ENCODE results near the gene EEFSEC. TPM values are rescaled to one million over a fixed set of nuclear protein-coding genes. Genes with fewer than 3 reads are reported as not detected.
A peak's percentile ranks its signal among the peaks of the same experiment; 100 is the strongest.

The EEFSEC gene
- total RNA-seq, 3 donors from 2014 or later: 9.7 to 10.9 (median 10.8) TPM

DNA sequence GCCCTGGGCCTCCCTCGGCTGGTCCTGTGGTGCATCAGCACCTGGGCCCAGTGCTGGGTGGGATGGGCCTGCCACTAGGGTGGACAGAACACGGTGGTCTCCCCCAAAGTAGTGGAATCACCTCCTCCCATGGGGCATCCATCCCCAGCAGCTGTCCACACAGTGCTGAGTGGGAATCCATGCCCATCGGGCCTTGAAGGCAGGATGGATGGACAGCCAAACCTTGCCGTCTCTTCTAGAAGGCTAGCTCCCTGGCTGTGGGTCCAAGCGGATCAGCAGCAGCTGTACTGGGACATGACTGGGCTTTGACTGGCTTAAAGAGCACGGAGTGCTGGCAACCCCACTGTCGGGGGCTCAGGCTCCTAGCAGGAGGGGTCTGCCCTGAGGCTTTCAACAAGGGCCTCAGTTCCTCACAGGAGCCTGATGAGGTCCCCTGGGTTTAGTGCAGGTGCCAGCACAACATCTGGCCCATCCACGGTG, 189.5 kb downstream of the EEFSEC start:
- TF ChIP-seq, protein P1, sequence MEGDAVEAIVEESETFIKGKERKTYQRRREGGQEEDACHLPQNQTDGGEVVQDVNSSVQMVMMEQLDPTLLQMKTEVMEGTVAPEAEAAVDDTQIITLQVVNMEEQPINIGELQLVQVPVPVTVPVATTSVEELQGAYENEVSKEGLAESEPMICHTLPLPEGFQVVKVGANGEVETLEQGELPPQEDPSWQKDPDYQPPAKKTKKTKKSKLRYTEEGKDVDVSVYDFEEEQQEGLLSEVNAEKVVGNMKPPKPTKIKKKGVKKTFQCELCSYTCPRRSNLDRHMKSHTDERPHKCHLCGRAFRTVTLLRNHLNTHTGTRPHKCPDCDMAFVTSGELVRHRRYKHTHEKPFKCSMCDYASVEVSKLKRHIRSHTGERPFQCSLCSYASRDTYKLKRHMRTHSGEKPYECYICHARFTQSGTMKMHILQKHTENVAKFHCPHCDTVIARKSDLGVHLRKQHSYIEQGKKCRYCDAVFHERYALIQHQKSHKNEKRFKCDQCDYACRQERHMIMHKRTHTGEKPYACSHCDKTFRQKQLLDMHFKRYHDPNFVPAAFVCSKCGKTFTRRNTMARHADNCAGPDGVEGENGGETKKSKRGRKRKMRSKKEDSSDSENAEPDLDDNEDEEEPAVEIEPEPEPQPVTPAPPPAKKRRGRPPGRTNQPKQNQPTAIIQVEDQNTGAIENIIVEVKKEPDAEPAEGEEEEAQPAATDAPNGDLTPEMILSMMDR (IDR thresholded peaks at IDR 0.05): no peak
- intact Hi-C loops (cut with DNase I, micrococcal nuclease): no loop called here
- DNase-seq (no peak), ATAC-seq (no peak)
- Histone ChIP-seq H3K4me1 (ENCODE audit: low read depth) (peaks cover 8% of the 10 kb centered on the region), H3K9me3 (no peaks in the 10 kb centered on the region), H3K4me3 (no peak overlapping the region), H3K36me3 (ENCODE audit: low read depth) (no peaks in the 10 kb centered on the region)

DNA sequence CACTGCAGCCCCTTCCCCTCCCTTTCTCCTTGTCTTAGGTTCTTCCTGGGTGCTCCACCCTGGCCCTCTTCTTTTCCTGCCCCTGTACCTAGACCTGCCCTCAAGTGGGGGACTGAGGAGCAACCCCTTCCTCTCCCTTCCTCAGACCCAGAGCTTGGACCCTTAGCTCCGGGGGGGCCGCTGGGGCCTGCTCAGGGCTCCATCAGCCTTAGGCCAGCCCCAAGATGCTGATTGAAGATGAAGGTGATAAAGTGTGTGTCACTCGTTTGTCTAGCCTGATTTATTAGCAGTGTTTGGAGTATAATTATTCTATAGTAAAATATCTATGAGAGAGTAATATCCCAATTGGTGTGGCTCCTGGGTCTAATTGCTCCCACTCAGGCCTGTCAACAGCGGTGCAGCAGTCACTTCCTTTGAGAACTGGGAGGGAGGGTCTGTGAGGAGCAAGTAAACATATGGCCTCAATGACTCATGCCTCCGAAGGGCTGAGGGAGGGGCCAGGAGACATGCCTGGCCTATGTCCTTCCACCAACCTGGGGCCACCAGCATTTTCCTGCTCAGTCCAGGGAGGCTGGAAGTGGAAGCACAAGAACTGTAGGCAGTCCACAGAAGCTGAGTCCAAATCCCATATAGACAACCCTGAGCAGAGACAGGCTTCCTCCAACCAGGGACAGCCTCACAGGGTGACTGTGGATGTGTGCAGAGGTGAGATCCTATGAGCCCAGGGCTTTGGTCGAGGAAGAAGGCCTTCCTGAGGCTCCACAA, 190.2 kb downstream of the EEFSEC start:
- Histone ChIP-seq H3K4me3 (no peak overlapping the region), H3K9me3 (no peaks in the 10 kb centered on the region), H3K4me1 (ENCODE audit: low read depth) (peaks cover 8% of the 10 kb centered on the region), H3K36me3 (ENCODE audit: low read depth) (no peaks in the 10 kb centered on the region)
- intact Hi-C loops (cut with DNase I, micrococcal nuclease): no loop called here
- TF ChIP-seq, protein P1 (IDR thresholded peaks at IDR 0.05): no peak
- DNase-seq (peak in 2 of 3 donors; percentile 21 to 42), ATAC-seq (peak; percentile 90)

DNA sequence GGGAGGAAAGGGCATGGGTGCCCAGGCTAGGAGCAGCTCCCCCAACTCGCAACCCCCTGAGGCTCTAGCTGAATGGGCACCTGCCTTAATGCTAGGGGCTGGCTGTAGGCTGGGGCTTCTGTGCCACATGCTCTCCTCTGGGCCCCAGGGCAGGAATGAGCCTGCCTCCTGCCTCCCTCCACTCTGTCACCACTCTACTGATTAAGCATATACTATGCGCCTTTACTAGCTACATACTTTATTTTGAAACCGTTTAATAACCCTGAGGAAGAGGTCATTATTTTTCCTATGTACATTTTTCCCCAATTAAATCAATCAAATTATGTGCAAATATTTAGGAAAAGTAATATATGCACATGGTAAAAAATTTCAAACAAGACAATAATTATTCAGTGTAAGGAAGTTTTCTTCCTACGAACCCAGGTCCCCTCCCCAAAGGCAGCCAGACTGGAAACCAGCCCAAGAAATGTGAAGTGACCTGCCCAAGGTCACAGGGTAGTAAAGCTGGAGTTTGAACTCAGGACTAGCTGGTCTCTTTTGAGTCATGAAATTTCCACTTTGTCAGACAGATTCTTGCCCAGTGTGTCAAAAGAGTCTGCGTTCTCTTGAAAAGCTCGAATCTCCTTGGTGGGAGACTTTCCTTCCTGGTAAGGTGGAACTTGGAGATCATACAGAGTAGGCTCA, 190.9 kb downstream of the EEFSEC start:
- DNase-seq: no peak
- peak; percentile 5 for ATAC-seq
- Histone ChIP-seq H3K9me3 (no peaks in the 10 kb centered on the region), H3K4me1 (ENCODE audit: low read depth) (peaks cover 8% of the 10 kb centered on the region), H3K4me3 (no peak overlapping the region), H3K36me3 (ENCODE audit: low read depth) (no peaks in the 10 kb centered on the region)
- intact Hi-C loops (cut with DNase I, micrococcal nuclease): no loop called here
- TF ChIP-seq, protein P1 (IDR thresholded peaks at IDR 0.05): no peak

DNA sequence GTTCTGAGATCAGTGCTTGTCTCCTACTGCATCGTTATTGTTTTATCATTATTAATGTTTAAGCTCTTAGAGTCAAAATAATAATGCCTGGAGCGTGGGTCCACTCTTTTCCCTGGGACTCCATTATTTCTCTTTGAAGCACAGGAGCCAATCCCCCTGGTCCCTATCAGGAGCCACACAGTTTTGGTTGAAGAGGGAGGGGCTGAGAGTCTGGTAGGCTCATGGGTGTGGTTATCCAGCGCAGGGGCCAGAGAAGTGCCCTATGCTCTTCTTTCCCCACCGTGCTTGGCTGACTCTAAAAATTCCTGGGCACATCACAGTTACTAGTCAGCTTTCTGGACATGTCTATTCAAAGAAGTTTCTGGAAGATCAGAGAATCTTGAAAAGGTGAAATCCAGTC, 191.9 kb downstream of the EEFSEC start:
- DNase-seq: no peak
- intact Hi-C loops (cut with DNase I, micrococcal nuclease): no loop called here
- ATAC-seq: no peak
- H3K36me3 ChIP-seq (ENCODE audit: low read depth): no peaks in the 10 kb centered on the region
- no peaks in the 10 kb centered on the region for H3K9me3 ChIP-seq
- TF ChIP-seq, protein P1 (IDR thresholded peaks at IDR 0.05): no peak
- no peak overlapping the region for H3K4me3 ChIP-seq
- peaks cover 8% of the 10 kb centered on the region for H3K4me1 ChIP-seq (ENCODE audit: low read depth)

DNA sequence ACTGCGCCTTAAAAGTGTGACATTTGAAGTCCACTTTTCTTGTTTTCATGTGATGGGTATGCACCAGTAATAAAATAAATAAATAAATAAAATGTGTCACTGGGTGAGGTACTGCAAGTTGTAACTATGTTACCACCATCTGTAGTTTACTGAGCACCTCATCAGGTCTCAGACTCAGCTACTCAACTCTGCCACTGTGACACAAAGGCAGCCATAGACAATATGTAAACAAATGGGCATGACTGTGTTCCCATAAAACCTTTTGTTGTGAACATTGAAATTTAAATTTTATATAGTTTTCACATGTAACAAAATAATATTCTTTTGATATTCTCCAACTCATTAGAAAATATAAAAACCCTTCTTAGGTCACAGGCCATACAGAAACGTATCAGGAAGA, 193.3 kb downstream of the EEFSEC start:
- Histone ChIP-seq H3K4me3 (no peak overlapping the region), H3K36me3 (ENCODE audit: low read depth) (no peaks in the 10 kb centered on the region), H3K4me1 (ENCODE audit: low read depth) (peaks cover 8% of the 10 kb centered on the region), H3K9me3 (no peaks in the 10 kb centered on the region)
- no peak for DNase-seq
- TF ChIP-seq, protein P1 (IDR thresholded peaks at IDR 0.05): no peak
- no peak for ATAC-seq
- intact Hi-C loops (cut with DNase I, micrococcal nuclease): no loop called here

Measured in mucosa of descending colon (tissue), 3 donors.